DOHH2 (cell line): ENCODE measurements around the gene PTPRT.
A peak's percentile ranks its signal among the peaks of the same experiment; 100 is the strongest.

Source experiments
- H3F3A ChIP-seq: fragments of 200-600 bp; sonication (generic), shearing (Covaris generic); 2 replicates; pipeline ENCODE4 v1.6.0; 2016; ENCODE audit warnings: antibody characterized with exemption, mild to moderate bottlenecking; ENCODE audit not compliant: control insufficient read depth, insufficient read depth
- H3K27ac ChIP-seq: fragments of 200-600 bp; sonication (generic); 2 replicates; pipeline ENCODE4 v1.5.1; 2014; ENCODE audit warnings: low read depth, mild to moderate bottlenecking, low read length, moderate library complexity
- H3K27me3 ChIP-seq: fragments of 200-600 bp; sonication (generic); 2 replicates; pipeline ENCODE4 v1.6.1; 2014; ENCODE audit warnings: mild to moderate bottlenecking, low read length, mixed read lengths; ENCODE audit not compliant: control insufficient read depth
- H3K36me3 ChIP-seq: fragments of 200-600 bp; sonication (generic); 2 replicates; pipeline ENCODE4 v1.6.1; 2014; ENCODE audit warnings: mild to moderate bottlenecking, low read length, moderate library complexity, mixed read lengths; ENCODE audit not compliant: control insufficient read depth
- H3K4me1 ChIP-seq: fragments of 200-600 bp; sonication (generic); 2 replicates; pipeline ENCODE4 v1.6.1; 2014; ENCODE audit warnings: mild to moderate bottlenecking, low read length, mixed read lengths; ENCODE audit not compliant: control insufficient read depth
- H3K4me2 ChIP-seq: fragments of 200-600 bp; sonication (generic); 2 replicates; pipeline ENCODE4 v1.6.0; 2014; ENCODE audit warnings: mild to moderate bottlenecking, low read length, moderate library complexity
- H3K4me3 ChIP-seq: fragments of 200-600 bp; sonication (generic); 2 replicates; pipeline ENCODE4 v1.5.1; 2014; ENCODE audit warnings: mild to moderate bottlenecking, low read length, mixed read lengths
- H3K79me2 ChIP-seq: fragments of 200-600 bp; sonication (generic); 2 replicates; pipeline ENCODE4 v1.6.1; 2014; ENCODE audit warnings: mild to moderate bottlenecking, low read length, mixed read lengths; ENCODE audit not compliant: control insufficient read depth
- H3K9me2 ChIP-seq: fragments of 200-600 bp; sonication (generic); replicated peaks from 2 replicates; pipeline ENCODE4 v1.6.1; 2014; ENCODE audit warnings: mild to moderate bottlenecking, low read length, mixed read lengths; ENCODE audit not compliant: control insufficient read depth
- H3K9me3 ChIP-seq: fragments of 200-600 bp; sonication (generic); 2 replicates; pipeline ENCODE4 v1.6.1; 2014; ENCODE audit warnings: antibody characterized with exemption, low read length, mixed read lengths; ENCODE audit not compliant: control insufficient read depth, insufficient read depth
- H4K20me1 ChIP-seq: fragments of 200-600 bp; sonication (generic); 2 replicates; pipeline ENCODE4 v1.6.0; 2014; ENCODE audit warnings: low read depth, mild to moderate bottlenecking, antibody characterized with exemption, low read length, moderate library complexity; ENCODE audit not compliant: control insufficient read depth, insufficient read depth
- CTCF ChIP-seq: fragments of 200-600 bp; sonication (generic); IDR thresholded peaks from one replicate; pipeline ENCODE4 v1.5.1; 2014; ENCODE audit warnings: antibody characterized with exemption, mild to moderate bottlenecking, low read depth, low read length; ENCODE audit not compliant: poor library complexity, severe bottlenecking
- EZH2phosphoT487 ChIP-seq: fragments of 200-600 bp; sonication (generic); IDR thresholded peaks from 2 replicates; pipeline ENCODE4 v1.6.1; 2017; ENCODE audit warnings: borderline replicate concordance, mild to moderate bottlenecking, antibody characterized with exemption, low read length, moderate library complexity, mixed read lengths

The PTPRT gene

GRCh38 chr20:43205699-43206098, 16.0 kb upstream of the PTPRT start:
- H3F3A ChIP-seq, result no peaks in the 10 kb centered on the region
- H3K27me3 ChIP-seq, result no peaks in the 10 kb centered on the region
- no peak overlapping the region for H3K4me2 ChIP-seq
- H3K4me1 ChIP-seq, result no peaks in the 10 kb centered on the region
- no peaks in the 10 kb centered on the region for H4K20me1 ChIP-seq
- no peaks in the 10 kb centered on the region for H3K36me3 ChIP-seq
- H3K9me3 ChIP-seq, result peaks cover 8% of the 10 kb centered on the region; the same call in 1 of the 2 replicates
- H3K79me2 ChIP-seq, result no peaks in the 10 kb centered on the region
- no peak overlapping the region for H3K4me3 ChIP-seq
- no peak for TF ChIP-seq EZH2phosphoT487
- peak; percentile 31 for TF ChIP-seq CTCF
- no peaks in the 10 kb centered on the region for H3K9me2 ChIP-seq
- no peak overlapping the region for H3K27ac ChIP-seq

DNA sequence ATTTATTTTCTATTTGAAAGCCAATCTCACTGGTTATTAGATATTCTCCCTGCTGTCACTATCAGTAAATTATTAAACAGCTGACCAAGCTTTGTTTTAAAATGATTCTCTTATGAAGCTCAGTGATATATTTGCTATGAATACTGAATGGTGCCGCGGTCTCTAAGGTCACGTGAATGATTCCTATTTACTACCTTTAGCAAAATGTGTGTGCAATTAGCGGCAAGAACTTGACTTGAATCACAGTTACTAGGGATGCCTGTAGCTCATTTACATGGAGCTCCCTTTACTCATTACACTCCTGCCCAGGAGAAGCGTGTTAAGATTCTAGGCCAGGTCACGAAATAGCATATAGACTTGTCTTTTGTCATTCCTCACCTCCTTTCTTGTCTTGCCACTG, 12.4 kb upstream of the PTPRT start:
- no peak overlapping the region for H3K4me3 ChIP-seq
- H3K79me2 ChIP-seq, result no peaks in the 10 kb centered on the region
- H3F3A ChIP-seq, result no peaks in the 10 kb centered on the region
- H3K4me2 ChIP-seq, result no peak overlapping the region
- no peaks in the 10 kb centered on the region for H3K36me3 ChIP-seq
- no peaks in the 10 kb centered on the region for H3K27me3 ChIP-seq
- no peaks in the 10 kb centered on the region for H3K4me1 ChIP-seq
- peaks cover 8% of the 10 kb centered on the region; the same call in 1 of the 2 replicates for H3K9me3 ChIP-seq
- TF ChIP-seq EZH2phosphoT487 (no peak), CTCF (no peak)
- H3K27ac ChIP-seq, result no peak overlapping the region
- no peaks in the 10 kb centered on the region for H4K20me1 ChIP-seq
- no peaks in the 10 kb centered on the region for H3K9me2 ChIP-seq

DNA sequence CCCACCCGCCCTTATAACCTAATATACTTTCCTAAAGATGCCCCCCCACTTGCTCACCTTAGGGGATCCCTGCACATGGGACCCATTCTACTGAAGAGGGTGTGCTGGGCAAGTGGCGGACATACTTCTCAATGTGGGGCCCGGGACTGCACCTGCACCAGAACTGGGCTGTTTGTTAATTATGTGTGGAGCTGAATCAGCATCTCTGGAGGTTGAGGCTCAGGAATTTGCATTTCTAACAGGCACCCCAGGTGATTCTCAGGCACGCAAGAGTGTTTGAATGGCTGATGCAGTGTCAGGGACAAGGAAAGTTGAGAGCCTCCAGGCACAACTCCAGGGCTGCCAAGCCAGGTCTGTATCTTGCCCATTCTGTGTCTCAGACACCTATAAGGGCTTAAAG, 8.9 kb upstream of the PTPRT start:
- no peaks in the 10 kb centered on the region for H3K9me3 ChIP-seq
- H3K27me3 ChIP-seq, result no peaks in the 10 kb centered on the region
- no peak overlapping the region for H3K4me3 ChIP-seq
- H3F3A ChIP-seq, result no peaks in the 10 kb centered on the region
- no peaks in the 10 kb centered on the region for H3K4me1 ChIP-seq
- H4K20me1 ChIP-seq, result no peaks in the 10 kb centered on the region
- TF ChIP-seq EZH2phosphoT487, result no peak
- no peak for TF ChIP-seq CTCF
- H3K4me2 ChIP-seq, result no peak overlapping the region
- H3K9me2 ChIP-seq, result no peaks in the 10 kb centered on the region
- no peak overlapping the region for H3K27ac ChIP-seq
- no peaks in the 10 kb centered on the region for H3K36me3 ChIP-seq
- H3K79me2 ChIP-seq, result no peaks in the 10 kb centered on the region

GRCh38 chr20:43196243-43196642, 6.5 kb upstream of the PTPRT start:
- no peaks in the 10 kb centered on the region for H3K79me2 ChIP-seq
- H3K9me2 ChIP-seq, result no peaks in the 10 kb centered on the region
- H3K27me3 ChIP-seq, result no peaks in the 10 kb centered on the region
- no peak overlapping the region for H3K27ac ChIP-seq
- no peaks in the 10 kb centered on the region for H3F3A ChIP-seq
- no peak overlapping the region for H3K4me3 ChIP-seq
- H3K4me1 ChIP-seq, result no peaks in the 10 kb centered on the region
- no peaks in the 10 kb centered on the region for H4K20me1 ChIP-seq
- no peaks in the 10 kb centered on the region for H3K36me3 ChIP-seq
- TF ChIP-seq CTCF (no peak), EZH2phosphoT487 (no peak)
- no peaks in the 10 kb centered on the region for H3K9me3 ChIP-seq
- no peak overlapping the region for H3K4me2 ChIP-seq
